ENCODE results near the gene TBC1D23. TPM values are rescaled to one million over a fixed set of nuclear protein-coding genes. Genes with fewer than 3 reads are reported as not detected.
"Not testable (repeated sequence)": the region's sequence is repeated elsewhere in the genome, so short reads cannot be mapped to it uniquely, and the experiment has no call there.

TBC1D23 gene
- total RNA-seq, 1 experiment from 2014 or later, result 34.8 TPM

DNA sequence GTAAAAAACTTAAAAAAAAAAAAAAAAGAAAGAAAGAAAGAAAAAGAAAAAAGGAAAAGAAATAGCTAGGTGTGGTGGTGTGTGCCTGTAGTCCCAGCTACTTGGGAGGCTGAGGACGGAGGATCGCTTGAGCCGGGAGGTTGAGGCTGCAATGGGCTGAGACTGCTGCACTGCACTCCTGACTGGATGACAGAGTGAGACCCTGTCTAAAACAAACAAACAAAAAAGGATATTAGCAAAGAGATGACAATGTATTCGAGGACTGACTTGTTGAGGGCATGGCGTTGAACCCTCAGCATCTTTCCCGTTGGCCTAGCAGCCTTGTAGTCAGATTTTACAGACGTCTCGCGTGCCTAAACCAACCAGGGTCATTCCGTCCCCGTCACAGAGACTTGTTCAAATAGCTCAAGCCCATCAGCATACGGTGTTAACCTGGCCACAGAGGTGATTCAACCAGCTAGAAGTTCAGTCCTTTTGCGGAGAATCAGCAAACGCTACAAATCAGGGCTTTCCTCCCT lies 73.2 kb downstream of the TBC1D23 start:
- TF ChIP-seq, protein P1, sequence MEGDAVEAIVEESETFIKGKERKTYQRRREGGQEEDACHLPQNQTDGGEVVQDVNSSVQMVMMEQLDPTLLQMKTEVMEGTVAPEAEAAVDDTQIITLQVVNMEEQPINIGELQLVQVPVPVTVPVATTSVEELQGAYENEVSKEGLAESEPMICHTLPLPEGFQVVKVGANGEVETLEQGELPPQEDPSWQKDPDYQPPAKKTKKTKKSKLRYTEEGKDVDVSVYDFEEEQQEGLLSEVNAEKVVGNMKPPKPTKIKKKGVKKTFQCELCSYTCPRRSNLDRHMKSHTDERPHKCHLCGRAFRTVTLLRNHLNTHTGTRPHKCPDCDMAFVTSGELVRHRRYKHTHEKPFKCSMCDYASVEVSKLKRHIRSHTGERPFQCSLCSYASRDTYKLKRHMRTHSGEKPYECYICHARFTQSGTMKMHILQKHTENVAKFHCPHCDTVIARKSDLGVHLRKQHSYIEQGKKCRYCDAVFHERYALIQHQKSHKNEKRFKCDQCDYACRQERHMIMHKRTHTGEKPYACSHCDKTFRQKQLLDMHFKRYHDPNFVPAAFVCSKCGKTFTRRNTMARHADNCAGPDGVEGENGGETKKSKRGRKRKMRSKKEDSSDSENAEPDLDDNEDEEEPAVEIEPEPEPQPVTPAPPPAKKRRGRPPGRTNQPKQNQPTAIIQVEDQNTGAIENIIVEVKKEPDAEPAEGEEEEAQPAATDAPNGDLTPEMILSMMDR (IDR thresholded peaks at IDR 0.05; ENCODE audit: unreplicated experiment), result no peak
- intact Hi-C loops (cut with micrococcal nuclease), result no loop called here
- no TSS peak for BruUV-seq (replicated peaks)
- peaks cover 5% of the 10 kb centered on the region for H3K4me1 Mint-ChIP-seq (ENCODE audit: insufficient read depth, unreplicated experiment)
- peaks cover 5% of the 10 kb centered on the region for H3K36me3 Mint-ChIP-seq (ENCODE audit: insufficient read depth, unreplicated experiment)
- no peaks in the 10 kb centered on the region for H3K9me3 Mint-ChIP-seq (ENCODE audit: unreplicated experiment)
- peak overlapping the region; percentile 85 for H3K4me3 Mint-ChIP-seq (ENCODE audit: unreplicated experiment)
- POLR2A ChIA-PET, result interaction anchor here (0.7 to 3.3 kb wide), 12 partner anchors 10 to 502 kb away, joined by 3 to 27 read pairs (median 6); partner anchors contain the start of genes LNP1, TBC1D23 and TOMM70
- peak overlapping the region; percentile 82 for H3K27ac Mint-ChIP-seq (ENCODE audit: low read depth, unreplicated experiment)
- no peak for DNase-seq (ENCODE audit: unreplicated experiment)
- CTCF ChIA-PET, result interaction anchor here (0.6 to 1.1 kb wide), 5 partner anchors 34 to 514 kb away, joined by 3 to 4 read pairs (median 3); partner anchors contain the start of gene LNP1
- no peaks in the 10 kb centered on the region for H3K27me3 Mint-ChIP-seq (ENCODE audit: insufficient read depth, unreplicated experiment)

DNA sequence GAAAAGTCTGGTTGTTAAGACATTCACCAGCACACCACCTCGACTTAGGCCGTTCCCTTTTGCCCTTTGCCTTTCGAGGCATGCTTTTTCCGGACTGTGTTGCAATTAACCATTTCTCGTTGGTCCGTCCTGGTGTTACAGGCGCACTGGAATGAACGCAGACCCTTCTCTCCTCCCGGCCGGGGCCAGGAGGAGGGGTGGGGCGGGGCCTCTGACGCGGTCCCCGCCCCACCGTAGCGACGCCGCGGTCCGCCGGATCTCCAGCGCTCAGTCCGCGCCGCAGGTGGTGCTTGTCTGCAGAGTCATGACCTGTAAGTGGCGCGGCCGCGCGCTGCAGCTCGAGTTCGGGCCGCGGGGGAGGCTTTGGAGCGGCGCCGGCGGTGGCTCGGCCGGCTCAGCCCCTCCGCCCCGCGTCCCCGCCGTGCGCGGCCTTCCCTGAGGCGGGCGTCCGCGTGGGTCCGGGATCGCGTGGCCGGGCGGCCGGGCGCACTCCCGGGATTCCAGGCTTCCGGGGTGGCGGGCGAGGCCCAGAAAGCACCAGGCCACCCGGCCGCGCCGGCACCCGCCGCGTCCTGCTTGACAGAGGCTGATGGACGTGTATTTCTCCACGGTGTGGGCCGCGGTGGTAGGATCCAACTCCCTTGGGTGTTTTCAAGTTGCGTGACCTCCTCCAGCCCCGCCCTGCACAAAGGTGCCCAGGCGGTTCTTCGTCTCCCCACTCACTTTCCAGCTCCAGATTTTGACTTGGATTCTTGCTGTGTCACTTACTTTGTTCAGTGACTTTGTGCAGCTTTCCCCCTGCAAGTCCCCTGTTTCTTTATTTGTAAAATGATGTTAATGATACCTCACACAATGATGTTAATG lies 73.9 kb downstream of the TBC1D23 start, which contains the start of gene NIT2:
TSS of gene NIT2 (plus strand) at position 270 of the 864 bp plus-strand sequence. CDS start at position 305, 35 bp downstream.
- POLR2A ChIA-PET, result interaction anchor here (0.7 to 3.3 kb wide), 20 partner anchors 9 to 503 kb away, joined by 3 to 27 read pairs (median 4); partner anchors contain the start of genes LNP1, TBC1D23 and TOMM70
- CTCF ChIA-PET, result interaction anchor here (0.6 to 1.5 kb wide), 6 partner anchors 18 to 515 kb away, joined by 3 to 7 read pairs (median 4); no protein-coding TSS in a partner anchor
- peak within 1 kb of the TSS; percentile 82 for H3K27ac Mint-ChIP-seq (ENCODE audit: low read depth, unreplicated experiment)
- H3K9me3 Mint-ChIP-seq (ENCODE audit: unreplicated experiment), result no peaks in the 10 kb centered on the region
- H3K27me3 Mint-ChIP-seq (ENCODE audit: insufficient read depth, unreplicated experiment), result no peaks in the 10 kb centered on the region
- TF ChIP-seq, protein P1 (IDR thresholded peaks at IDR 0.05; ENCODE audit: unreplicated experiment), result no peak
- peaks cover 10% of the 10 kb centered on the region for H3K36me3 Mint-ChIP-seq (ENCODE audit: insufficient read depth, unreplicated experiment)
- intact Hi-C loops (cut with micrococcal nuclease), result no loop called here
- no TSS peak for BruUV-seq (replicated peaks)
- peak within 1 kb of the TSS; percentile 85 for H3K4me3 Mint-ChIP-seq (ENCODE audit: unreplicated experiment)
- H3K4me1 Mint-ChIP-seq (ENCODE audit: insufficient read depth, unreplicated experiment), result peaks cover 5% of the 10 kb centered on the region
- peak; percentile 82 for DNase-seq (ENCODE audit: unreplicated experiment)

DNA sequence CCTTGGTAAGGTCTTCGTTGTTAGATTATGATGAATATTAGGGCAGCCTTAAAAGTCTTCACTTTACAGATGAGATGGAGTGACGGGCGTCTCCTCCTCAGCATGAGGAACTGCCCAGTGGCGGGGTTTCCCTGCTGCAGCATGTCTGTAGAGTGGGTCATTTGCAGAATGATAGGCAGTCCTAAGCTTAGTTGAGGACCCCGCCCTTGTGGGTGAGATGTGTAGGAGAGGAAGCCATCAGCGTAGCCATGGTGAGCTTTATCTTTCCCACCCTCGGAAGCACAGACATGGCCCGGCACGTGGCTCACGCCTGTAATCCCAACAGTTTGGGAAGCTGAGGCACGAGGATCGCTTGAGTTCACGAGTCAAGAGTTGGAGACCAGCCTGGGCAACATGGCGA lies 74.6 kb downstream of the TBC1D23 start:
- H3K27me3 Mint-ChIP-seq (ENCODE audit: insufficient read depth, unreplicated experiment), result no peaks in the 10 kb centered on the region
- peaks cover 16% of the 10 kb centered on the region for H3K36me3 Mint-ChIP-seq (ENCODE audit: insufficient read depth, unreplicated experiment)
- BruUV-seq (replicated peaks), result TSS peak; percentile 44
- POLR2A ChIA-PET, result interaction anchor here (0.6 to 3.3 kb wide), 18 partner anchors 8 to 504 kb away, joined by 3 to 27 read pairs (median 4); partner anchors contain the start of genes LNP1, TBC1D23 and TOMM70
- DNase-seq (ENCODE audit: unreplicated experiment), result peak; percentile 22
- no peaks in the 10 kb centered on the region for H3K9me3 Mint-ChIP-seq (ENCODE audit: unreplicated experiment)
- TF ChIP-seq, protein P1 (IDR thresholded peaks at IDR 0.05; ENCODE audit: unreplicated experiment), result no peak
- peak overlapping the region; percentile 85 for H3K4me3 Mint-ChIP-seq (ENCODE audit: unreplicated experiment)
- CTCF ChIA-PET, result interaction anchor here (1.2 to 1.5 kb wide), 3 partner anchors 18 to 21 kb away, joined by 5 to 7 read pairs (median 6); no protein-coding TSS in a partner anchor
- peaks cover 5% of the 10 kb centered on the region for H3K4me1 Mint-ChIP-seq (ENCODE audit: insufficient read depth, unreplicated experiment)
- peak overlapping the region; percentile 82 for H3K27ac Mint-ChIP-seq (ENCODE audit: low read depth, unreplicated experiment)
- intact Hi-C loops (cut with micrococcal nuclease), result no loop called here

DNA sequence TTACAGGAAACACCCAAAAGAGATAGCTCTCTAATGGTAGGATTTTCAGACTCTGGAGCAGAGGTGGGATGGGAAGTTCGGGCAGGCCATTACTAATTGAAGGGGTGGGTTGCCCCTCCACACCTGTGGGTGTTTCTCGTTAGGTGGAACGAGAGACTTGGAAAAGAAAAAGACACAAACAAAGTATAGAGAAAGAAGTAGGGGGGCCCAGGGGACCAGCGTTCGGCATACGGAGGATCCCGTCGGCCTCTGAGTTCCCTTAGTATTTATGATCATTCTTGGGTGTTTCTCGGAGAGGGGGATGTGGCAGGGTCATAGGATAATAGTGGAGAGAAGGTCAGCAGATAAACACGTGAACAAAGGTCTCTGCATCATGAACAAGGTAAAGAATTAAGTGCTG lies 75.4 kb downstream of the TBC1D23 start:
- H3K9me3 Mint-ChIP-seq (ENCODE audit: unreplicated experiment); H3K4me1 Mint-ChIP-seq (ENCODE audit: insufficient read depth, unreplicated experiment); intact Hi-C loops (cut with micrococcal nuclease); H3K4me3 Mint-ChIP-seq (ENCODE audit: unreplicated experiment); DNase-seq (ENCODE audit: unreplicated experiment); BruUV-seq (replicated peaks); H3K27me3 Mint-ChIP-seq (ENCODE audit: insufficient read depth, unreplicated experiment): not testable (repeated sequence)
- Mint-ChIP-seq H3K27ac (ENCODE audit: low read depth, unreplicated experiment) (peak overlapping the region; percentile 82), H3K36me3 (ENCODE audit: insufficient read depth, unreplicated experiment) (peaks cover 24% of the 10 kb centered on the region)
- CTCF ChIA-PET, result interaction anchor here (0.7 to 1.2 kb wide), 2 partner anchors 20 to 890 kb away, joined by 3 to 6 read pairs; no protein-coding TSS in a partner anchor
- POLR2A ChIA-PET, result interaction anchor here (0.6 to 3.3 kb wide), 10 partner anchors 8 to 505 kb away, joined by 3 to 27 read pairs (median 7); partner anchors contain the start of genes LNP1, TBC1D23 and TOMM70

Data from MCF 10A (cell line).